Measurements from ENCODE around the gene DLG5.
A peak's percentile ranks its signal among the peaks of the same experiment; 100 is the strongest.

Gene DLG5

DNA sequence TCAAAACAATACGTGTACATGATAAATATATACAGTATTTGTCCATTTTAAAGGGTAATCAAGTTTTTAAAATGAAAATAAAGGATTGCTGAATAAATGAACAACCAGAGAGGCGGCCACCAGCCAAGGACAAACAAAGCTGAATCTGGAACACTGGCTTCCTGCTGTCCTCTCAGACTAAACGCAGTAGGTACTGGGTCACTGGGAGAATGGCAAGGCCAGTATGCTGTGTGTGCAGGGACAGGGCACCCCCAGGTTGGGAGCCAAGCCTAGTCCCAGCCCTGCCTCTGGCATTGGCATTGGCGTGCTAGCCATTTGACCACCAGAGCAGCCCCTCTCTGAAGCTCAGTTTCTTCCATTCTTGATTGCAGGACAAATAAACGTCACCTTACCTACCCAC, 33.8 kb downstream of the DLG5 start:
- no peak for DNase-seq (ENCODE audit: low read depth)

DNA sequence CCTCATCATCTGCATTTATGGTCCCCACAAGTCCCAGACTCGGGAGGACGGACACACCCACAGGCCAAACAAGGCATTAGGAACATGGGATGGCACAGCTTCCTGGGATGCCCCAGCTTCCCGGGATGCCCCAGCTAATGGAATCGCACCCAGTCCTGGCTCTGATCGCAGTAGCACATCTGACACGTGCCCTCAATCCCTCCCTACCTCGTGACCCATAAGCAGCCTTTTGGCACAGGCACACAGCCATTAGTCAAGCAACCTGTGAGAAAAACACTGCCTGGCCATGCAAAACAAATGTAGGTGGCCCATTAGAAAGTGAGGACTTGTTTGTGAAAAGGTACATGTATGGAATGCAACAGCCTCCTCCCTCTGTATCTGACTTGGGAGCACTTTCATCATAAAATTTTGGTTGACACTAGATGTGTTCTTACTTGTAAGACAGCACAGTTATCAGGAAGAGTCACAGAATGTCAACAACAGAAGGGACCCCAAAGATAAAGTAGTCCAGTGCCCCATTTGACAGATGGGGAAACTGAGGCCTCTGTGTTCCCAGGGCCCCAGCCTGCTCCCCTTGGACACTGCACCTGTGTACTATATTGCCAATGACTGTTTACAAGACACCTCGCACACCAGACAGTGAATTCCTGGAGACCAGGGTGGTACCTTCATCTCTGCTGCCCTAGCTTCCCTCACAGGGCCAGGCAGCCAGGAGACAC, 34.4 kb downstream of the DLG5 start:
- no peak for DNase-seq (ENCODE audit: low read depth)
- TF ChIP-seq, protein P1, sequence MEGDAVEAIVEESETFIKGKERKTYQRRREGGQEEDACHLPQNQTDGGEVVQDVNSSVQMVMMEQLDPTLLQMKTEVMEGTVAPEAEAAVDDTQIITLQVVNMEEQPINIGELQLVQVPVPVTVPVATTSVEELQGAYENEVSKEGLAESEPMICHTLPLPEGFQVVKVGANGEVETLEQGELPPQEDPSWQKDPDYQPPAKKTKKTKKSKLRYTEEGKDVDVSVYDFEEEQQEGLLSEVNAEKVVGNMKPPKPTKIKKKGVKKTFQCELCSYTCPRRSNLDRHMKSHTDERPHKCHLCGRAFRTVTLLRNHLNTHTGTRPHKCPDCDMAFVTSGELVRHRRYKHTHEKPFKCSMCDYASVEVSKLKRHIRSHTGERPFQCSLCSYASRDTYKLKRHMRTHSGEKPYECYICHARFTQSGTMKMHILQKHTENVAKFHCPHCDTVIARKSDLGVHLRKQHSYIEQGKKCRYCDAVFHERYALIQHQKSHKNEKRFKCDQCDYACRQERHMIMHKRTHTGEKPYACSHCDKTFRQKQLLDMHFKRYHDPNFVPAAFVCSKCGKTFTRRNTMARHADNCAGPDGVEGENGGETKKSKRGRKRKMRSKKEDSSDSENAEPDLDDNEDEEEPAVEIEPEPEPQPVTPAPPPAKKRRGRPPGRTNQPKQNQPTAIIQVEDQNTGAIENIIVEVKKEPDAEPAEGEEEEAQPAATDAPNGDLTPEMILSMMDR (conservative IDR thresholded peaks at IDR 0.05; ENCODE audit: low read depth, low read length), result no peak
- no peak overlapping the region for H3K4me3 ChIP-seq (ENCODE audit: low read depth, low read length)

More for the DNA sequence above, 33.8 kb downstream of the DLG5 start:
- TF ChIP-seq, protein P1 (conservative IDR thresholded peaks at IDR 0.05; ENCODE audit: low read depth, low read length), result no peak
- no peak overlapping the region for H3K4me3 ChIP-seq (ENCODE audit: low read depth, low read length)

DNA sequence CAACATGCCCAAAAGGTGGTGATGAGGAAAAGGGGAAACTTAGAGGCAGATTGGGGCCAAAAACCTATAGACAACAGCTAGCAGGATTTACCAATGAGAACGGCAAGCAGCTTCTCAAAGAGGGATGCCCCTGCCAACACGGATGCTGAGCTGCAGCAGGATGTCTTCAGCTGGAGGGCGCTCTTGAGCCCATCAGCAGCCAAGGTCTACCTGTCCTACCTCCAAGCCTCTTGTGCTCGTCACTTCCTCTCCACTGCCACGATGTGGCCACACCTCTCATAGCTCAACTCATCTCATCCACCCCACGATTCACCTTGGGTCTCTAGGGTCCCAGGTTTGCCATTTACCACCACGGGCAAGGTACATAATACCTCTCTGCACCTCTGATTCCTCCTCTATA, 36.5 kb downstream of the DLG5 start:
- TF ChIP-seq, protein P1 (conservative IDR thresholded peaks at IDR 0.05; ENCODE audit: low read depth, low read length), result peak; percentile 21
- DNase-seq (ENCODE audit: low read depth), result no peak

DNA sequence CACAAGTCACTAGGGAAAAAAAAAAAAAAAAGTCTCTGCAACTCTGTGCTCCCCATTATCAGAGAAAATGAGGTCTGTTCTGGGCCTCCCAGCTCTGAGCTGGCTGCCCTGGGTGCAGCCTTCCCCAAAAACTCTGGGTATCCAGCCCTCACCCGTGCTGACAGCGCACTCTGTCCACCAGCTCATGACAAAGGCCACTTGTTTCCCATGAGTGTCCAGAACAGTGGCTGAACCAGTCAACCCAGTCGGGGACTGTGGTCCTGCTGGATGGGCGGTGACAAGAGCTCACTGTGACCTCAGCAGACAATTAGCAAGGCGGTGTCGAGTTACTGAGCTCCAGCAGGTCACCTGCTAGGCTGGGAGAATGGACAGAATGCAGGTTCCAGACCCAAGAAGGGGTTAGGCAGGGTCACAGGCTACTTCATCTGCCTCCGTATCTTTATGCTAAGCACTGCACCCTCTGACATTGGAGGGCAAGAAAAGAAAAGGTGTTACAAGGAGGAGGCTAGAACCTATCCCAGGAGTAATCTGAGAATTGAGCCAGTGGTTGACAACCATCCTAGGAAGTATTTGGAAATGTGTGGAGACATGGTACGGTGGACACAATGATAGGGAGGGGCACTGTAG, 37.2 kb downstream of the DLG5 start:
- TF ChIP-seq, protein P1 (conservative IDR thresholded peaks at IDR 0.05; ENCODE audit: low read depth, low read length), result no peak
- H3K4me3 ChIP-seq (ENCODE audit: low read depth, low read length), result no peak overlapping the region
- DNase-seq (ENCODE audit: low read depth), result no peak

More for the DNA sequence above, 36.5 kb downstream of the DLG5 start:
- no peak overlapping the region for H3K4me3 ChIP-seq (ENCODE audit: low read depth, low read length)

DNA sequence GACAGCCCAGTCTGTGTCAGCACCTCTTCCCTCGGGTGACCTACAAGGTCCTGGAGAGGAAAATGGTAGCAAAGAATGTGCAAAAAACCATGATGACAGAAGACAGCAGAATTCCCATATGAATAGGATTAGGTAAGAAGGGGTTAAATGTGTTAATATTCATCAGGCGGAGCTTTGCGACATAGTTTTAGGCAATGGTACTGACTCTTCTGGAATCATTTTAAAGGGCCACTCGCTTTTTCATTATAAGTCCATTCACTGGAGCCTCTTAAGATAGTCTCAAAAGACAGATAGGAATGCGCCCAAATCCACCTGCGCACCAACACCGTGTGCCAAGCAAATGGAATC, 38.2 kb downstream of the DLG5 start:
- no peak overlapping the region for H3K4me3 ChIP-seq (ENCODE audit: low read depth, low read length)
- TF ChIP-seq, protein P1 (conservative IDR thresholded peaks at IDR 0.05; ENCODE audit: low read depth, low read length), result no peak
- peak; percentile 34 for DNase-seq (ENCODE audit: low read depth)

DNA sequence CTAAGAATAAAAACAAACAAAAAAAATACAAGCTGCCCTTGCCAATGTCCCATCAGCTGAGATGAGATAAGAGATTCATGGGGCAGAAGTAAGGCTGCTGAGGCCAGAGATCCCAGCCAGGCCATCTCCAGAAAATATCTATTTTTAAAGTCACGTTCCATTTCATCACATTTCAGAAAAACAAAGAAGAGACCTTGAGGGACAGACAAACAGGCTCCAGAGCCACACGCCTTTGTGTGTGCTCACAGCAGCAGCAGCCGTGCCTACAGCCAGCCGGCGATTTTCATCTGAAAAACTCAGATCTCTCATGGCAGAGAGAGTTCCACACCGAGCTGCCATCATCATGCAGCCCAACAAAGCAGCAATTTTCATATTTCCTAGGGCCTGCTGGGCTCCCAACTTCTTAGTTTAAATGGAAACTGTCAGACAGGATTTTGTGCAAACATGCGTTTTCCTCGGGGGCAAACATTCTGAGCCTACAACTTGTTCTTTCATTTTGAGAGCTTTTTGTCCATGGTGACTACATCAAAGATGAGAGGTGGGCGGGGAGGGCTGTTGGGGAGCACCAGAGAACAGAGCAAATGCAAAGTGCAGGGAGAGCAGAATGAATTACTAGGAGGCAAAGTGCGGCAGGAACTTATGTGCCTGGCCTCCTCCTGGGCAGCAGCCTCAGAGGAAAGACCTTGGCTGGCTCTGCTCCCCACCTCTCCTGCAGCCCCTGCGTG, 38.8 kb downstream of the DLG5 start:
- peak; percentile 23 for DNase-seq (ENCODE audit: low read depth)
- TF ChIP-seq, protein P1 (conservative IDR thresholded peaks at IDR 0.05; ENCODE audit: low read depth, low read length), result no peak
- H3K4me3 ChIP-seq (ENCODE audit: low read depth, low read length), result peak overlapping the region; percentile 27

Data from choroid plexus epithelial cell (primary cell).